ENCODE results near the gene ADCK1. TPM values are rescaled to one million over a fixed set of nuclear protein-coding genes. Genes with fewer than 3 reads are reported as not detected.

ADCK1 gene
- total and polyA plus RNA-seq, 9 of the 15 experiments (the other 6 are each of a cell fraction or from before 2014, with no cell fraction given) = 2.8 to 8.9 (median 4.3) TPM

DNA sequence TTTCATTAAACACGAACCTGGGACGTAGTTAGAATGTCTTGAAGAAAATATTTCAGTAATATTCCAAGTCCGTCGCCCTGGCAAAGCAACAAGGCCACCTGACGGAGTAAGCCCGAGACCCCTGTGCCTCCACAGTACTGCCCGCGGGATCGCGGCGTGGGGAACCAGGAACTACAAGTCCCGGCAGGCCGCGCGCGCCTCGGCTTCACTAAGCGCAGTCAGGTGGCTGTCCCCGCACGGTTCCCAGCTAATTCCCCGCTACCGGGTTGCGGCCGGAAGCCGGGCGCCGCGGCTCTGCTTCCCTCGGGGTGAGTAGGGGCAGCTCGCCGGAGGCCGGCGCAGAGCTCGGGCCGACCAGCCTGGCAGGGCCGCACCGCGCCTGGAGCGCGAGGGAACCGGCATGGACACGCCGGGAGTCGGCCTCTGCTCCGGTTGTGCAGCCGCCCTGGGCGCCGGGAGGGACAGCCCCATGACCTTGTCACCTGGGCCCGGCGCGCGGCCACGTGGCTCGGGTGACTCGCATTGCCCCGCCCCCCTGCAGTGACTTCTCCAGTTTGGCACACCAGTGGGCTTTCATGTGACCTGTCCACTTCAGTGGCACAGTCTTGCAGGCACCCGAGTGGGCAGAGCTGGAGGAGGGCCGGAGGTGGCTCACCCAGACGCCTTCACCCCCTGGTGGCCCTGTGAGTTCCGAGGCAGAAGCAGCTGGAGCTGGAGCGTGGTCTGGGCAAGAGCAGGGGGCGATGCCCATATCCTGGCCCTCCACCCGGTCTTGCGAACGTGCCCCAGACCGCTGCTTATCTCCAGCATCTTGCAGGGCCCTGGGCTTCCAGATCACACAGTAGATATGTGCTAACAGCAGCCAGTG, at the start of gene ADCK1 (continued):
- TF ChIP-seq, protein P1, sequence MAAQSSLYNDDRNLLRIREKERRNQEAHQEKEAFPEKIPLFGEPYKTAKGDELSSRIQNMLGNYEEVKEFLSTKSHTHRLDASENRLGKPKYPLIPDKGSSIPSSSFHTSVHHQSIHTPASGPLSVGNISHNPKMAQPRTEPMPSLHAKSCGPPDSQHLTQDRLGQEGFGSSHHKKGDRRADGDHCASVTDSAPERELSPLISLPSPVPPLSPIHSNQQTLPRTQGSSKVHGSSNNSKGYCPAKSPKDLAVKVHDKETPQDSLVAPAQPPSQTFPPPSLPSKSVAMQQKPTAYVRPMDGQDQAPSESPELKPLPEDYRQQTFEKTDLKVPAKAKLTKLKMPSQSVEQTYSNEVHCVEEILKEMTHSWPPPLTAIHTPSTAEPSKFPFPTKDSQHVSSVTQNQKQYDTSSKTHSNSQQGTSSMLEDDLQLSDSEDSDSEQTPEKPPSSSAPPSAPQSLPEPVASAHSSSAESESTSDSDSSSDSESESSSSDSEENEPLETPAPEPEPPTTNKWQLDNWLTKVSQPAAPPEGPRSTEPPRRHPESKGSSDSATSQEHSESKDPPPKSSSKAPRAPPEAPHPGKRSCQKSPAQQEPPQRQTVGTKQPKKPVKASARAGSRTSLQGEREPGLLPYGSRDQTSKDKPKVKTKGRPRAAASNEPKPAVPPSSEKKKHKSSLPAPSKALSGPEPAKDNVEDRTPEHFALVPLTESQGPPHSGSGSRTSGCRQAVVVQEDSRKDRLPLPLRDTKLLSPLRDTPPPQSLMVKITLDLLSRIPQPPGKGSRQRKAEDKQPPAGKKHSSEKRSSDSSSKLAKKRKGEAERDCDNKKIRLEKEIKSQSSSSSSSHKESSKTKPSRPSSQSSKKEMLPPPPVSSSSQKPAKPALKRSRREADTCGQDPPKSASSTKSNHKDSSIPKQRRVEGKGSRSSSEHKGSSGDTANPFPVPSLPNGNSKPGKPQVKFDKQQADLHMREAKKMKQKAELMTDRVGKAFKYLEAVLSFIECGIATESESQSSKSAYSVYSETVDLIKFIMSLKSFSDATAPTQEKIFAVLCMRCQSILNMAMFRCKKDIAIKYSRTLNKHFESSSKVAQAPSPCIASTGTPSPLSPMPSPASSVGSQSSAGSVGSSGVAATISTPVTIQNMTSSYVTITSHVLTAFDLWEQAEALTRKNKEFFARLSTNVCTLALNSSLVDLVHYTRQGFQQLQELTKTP (IDR thresholded peaks at IDR 0.05; ENCODE audit: low read depth in 1 of 2, partially characterized antibody in 2 of 2) = peak in 1 of 2 experiments; percentile 79
- TF ChIP-seq, protein P2, sequence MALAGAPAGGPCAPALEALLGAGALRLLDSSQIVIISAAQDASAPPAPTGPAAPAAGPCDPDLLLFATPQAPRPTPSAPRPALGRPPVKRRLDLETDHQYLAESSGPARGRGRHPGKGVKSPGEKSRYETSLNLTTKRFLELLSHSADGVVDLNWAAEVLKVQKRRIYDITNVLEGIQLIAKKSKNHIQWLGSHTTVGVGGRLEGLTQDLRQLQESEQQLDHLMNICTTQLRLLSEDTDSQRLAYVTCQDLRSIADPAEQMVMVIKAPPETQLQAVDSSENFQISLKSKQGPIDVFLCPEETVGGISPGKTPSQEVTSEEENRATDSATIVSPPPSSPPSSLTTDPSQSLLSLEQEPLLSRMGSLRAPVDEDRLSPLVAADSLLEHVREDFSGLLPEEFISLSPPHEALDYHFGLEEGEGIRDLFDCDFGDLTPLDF (CRISPR knock-in tag; IDR thresholded peaks at IDR 0.05) = peak; percentile 37; the same call in 1 of the 2 replicates
- TF ChIP-seq ZNF699 (CRISPR knock-in tag; IDR thresholded peaks at IDR 0.05; ENCODE audit: insufficient replicate concordance) (no peak), CBFA2T3 (IDR thresholded peaks at IDR 0.05) (peak; percentile 9; the same call in 1 of the 2 replicates), ZNF124 (CRISPR knock-in tag; IDR thresholded peaks at IDR 0.05) (no peak), TSC22D4 (tag; IDR thresholded peaks at IDR 0.05) (no peak), ZNF324 (CRISPR knock-in tag; IDR thresholded peaks at IDR 0.05) (no peak), POLR3G (IDR thresholded peaks at IDR 0.05; ENCODE audit: extremely low read depth, insufficient read length, insufficient replicate concordance) (no peak), FOXK1 (CRISPR knock-in tag; IDR thresholded peaks at IDR 0.05; ENCODE audit: borderline replicate concordance) (no peak)
- TF ChIP-seq, protein P3, sequence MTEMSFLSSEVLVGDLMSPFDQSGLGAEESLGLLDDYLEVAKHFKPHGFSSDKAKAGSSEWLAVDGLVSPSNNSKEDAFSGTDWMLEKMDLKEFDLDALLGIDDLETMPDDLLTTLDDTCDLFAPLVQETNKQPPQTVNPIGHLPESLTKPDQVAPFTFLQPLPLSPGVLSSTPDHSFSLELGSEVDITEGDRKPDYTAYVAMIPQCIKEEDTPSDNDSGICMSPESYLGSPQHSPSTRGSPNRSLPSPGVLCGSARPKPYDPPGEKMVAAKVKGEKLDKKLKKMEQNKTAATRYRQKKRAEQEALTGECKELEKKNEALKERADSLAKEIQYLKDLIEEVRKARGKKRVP (CRISPR knock-in tag; IDR thresholded peaks at IDR 0.05) = no peak
- TF ChIP-seq, protein P4, sequence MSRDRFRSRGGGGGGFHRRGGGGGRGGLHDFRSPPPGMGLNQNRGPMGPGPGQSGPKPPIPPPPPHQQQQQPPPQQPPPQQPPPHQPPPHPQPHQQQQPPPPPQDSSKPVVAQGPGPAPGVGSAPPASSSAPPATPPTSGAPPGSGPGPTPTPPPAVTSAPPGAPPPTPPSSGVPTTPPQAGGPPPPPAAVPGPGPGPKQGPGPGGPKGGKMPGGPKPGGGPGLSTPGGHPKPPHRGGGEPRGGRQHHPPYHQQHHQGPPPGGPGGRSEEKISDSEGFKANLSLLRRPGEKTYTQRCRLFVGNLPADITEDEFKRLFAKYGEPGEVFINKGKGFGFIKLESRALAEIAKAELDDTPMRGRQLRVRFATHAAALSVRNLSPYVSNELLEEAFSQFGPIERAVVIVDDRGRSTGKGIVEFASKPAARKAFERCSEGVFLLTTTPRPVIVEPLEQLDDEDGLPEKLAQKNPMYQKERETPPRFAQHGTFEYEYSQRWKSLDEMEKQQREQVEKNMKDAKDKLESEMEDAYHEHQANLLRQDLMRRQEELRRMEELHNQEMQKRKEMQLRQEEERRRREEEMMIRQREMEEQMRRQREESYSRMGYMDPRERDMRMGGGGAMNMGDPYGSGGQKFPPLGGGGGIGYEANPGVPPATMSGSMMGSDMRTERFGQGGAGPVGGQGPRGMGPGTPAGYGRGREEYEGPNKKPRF (IDR thresholded peaks at IDR 0.05; ENCODE audit: low read depth, low read length) = no peak
- TF ChIP-seq, protein P5, sequence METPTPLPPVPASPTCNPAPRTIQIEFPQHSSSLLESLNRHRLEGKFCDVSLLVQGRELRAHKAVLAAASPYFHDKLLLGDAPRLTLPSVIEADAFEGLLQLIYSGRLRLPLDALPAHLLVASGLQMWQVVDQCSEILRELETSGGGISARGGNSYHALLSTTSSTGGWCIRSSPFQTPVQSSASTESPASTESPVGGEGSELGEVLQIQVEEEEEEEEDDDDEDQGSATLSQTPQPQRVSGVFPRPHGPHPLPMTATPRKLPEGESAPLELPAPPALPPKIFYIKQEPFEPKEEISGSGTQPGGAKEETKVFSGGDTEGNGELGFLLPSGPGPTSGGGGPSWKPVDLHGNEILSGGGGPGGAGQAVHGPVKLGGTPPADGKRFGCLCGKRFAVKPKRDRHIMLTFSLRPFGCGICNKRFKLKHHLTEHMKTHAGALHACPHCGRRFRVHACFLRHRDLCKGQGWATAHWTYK (CRISPR knock-in tag; IDR thresholded peaks at IDR 0.05) = 0 out of 2 replicates have a peak, but pooled peaks have one; percentile 81
- TF ChIP-seq, protein P6, sequence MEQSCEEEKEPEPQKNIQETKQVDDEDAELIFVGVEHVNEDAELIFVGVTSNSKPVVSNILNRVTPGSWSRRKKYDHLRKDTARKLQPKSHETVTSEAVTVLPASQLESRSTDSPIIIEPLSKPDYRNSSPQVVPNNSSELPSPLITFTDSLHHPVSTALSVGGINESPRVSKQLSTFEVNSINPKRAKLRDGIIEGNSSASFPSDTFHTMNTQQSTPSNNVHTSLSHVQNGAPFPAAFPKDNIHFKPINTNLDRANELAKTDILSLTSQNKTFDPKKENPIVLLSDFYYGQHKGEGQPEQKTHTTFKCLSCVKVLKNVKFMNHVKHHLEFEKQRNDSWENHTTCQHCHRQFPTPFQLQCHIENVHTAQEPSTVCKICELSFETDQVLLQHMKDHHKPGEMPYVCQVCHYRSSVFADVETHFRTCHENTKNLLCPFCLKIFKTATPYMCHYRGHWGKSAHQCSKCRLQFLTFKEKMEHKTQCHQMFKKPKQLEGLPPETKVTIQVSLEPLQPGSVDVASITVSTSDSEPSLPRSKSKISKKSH (CRISPR knock-in tag; IDR thresholded peaks at IDR 0.05) = no peak

Data from K562 (cell line).